ENCODE data around the gene COMP. TPM values are rescaled to one million over a fixed set of nuclear protein-coding genes. Genes with fewer than 3 reads are reported as not detected.

Gene COMP
- total and polyA plus RNA-seq, 8 donors: 0.23 to 47.7 (median 0.26) TPM; not detected in 3

DNA sequence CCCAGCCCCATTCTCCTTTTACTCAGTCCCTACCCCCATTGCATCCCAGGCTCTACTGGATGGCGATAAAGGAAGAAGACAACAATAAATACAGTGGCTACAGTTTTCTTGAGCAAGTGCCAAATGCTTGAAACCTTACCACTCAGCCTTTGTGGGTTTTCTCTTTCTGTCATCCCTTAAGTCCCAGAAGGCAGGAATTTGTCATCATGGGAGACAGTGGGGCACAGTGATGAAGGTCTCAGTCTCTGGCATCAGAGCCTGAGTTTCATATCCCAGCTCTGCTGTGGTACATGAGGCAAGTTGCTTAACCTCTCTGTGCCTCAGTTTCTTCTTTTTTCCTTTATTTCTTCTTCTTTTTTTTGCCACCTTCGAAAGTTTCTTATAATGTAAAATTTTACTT lies 5.1 kb upstream of the COMP start:
- Histone ChIP-seq H3K27me3 (peaks cover 10 to 92% of the 10 kb centered on the region in 2 donors), H3K36me3 (no peaks in the 10 kb centered on the region), H3K4me1 (no peaks in the 10 kb centered on the region), H3K27ac (no peak overlapping the region), H3K9me3 (no peaks in the 10 kb centered on the region), H3K4me3 (no peak overlapping the region)
- TF ChIP-seq, protein P1, sequence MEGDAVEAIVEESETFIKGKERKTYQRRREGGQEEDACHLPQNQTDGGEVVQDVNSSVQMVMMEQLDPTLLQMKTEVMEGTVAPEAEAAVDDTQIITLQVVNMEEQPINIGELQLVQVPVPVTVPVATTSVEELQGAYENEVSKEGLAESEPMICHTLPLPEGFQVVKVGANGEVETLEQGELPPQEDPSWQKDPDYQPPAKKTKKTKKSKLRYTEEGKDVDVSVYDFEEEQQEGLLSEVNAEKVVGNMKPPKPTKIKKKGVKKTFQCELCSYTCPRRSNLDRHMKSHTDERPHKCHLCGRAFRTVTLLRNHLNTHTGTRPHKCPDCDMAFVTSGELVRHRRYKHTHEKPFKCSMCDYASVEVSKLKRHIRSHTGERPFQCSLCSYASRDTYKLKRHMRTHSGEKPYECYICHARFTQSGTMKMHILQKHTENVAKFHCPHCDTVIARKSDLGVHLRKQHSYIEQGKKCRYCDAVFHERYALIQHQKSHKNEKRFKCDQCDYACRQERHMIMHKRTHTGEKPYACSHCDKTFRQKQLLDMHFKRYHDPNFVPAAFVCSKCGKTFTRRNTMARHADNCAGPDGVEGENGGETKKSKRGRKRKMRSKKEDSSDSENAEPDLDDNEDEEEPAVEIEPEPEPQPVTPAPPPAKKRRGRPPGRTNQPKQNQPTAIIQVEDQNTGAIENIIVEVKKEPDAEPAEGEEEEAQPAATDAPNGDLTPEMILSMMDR (IDR thresholded peaks at IDR 0.05): no peak
- ATAC-seq: no peak
- intact Hi-C loops (cut with DNase I): no loop called here
- no peak for DNase-seq

DNA sequence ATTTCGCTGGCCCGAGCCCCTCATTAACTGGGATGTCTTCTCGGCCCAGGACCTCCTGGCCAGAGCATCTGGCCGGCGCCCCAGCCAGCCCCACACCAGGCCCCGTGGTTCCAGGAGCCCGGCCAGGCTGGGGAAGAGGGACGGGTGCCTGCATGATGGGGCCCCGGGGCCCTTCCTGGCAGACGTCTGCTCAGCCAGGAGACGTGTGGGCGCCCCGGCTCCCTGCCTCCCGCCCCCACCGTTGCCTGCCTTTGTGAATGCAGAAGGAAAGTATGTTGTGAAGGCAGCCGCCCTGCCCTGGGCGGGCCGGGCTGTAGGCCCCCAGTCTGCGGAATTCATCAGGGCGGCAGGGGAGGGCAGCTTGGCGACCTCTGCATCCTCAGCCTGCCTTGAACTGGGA lies 4.4 kb upstream of the COMP start:
- ATAC-seq: peak; percentile 38
- H3K9me3 ChIP-seq: no peaks in the 10 kb centered on the region
- TF ChIP-seq, protein P1 (IDR thresholded peaks at IDR 0.05): no peak
- H3K4me1 ChIP-seq: peaks cover 0 to 5% of the 10 kb centered on the region in 2 donors
- peaks cover 17 to 92% of the 10 kb centered on the region in 2 donors for H3K27me3 ChIP-seq
- intact Hi-C loops (cut with DNase I): no loop called here
- DNase-seq: peak in 1 of 4 donors; percentile 67
- no peaks in the 10 kb centered on the region for H3K36me3 ChIP-seq
- no peak overlapping the region for H3K27ac ChIP-seq
- H3K4me3 ChIP-seq: no peak overlapping the region

DNA sequence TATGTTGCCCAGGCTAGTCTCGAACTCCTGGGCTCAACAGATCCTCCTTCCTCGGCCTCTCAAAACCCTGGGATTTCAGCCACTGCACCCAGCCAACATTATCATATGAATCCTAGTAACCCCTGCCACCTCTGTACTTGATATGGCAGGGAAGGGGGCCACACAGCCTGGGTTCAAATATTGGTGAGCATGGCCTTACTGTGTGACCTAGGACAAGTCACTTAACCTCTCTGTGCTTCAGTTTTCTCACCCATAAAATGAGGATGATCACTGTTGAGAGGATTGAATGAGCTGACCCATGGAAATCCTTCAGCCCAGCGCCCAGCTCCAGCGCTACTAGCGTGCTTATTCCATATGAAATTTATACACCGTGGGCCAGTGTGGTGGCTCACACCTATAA lies 3.6 kb upstream of the COMP start:
- H3K4me3 ChIP-seq: no peak overlapping the region
- ATAC-seq: no peak
- no peaks in the 10 kb centered on the region for H3K9me3 ChIP-seq
- no peak overlapping the region for H3K27ac ChIP-seq
- DNase-seq: no peak
- TF ChIP-seq, protein P1 (IDR thresholded peaks at IDR 0.05): no peak
- no peaks in the 10 kb centered on the region for H3K36me3 ChIP-seq
- peaks cover 8 to 14% of the 10 kb centered on the region in 2 donors for H3K4me1 ChIP-seq
- intact Hi-C loops (cut with DNase I): no loop called here
- H3K27me3 ChIP-seq: peaks cover 25 to 95% of the 10 kb centered on the region in 2 donors

DNA sequence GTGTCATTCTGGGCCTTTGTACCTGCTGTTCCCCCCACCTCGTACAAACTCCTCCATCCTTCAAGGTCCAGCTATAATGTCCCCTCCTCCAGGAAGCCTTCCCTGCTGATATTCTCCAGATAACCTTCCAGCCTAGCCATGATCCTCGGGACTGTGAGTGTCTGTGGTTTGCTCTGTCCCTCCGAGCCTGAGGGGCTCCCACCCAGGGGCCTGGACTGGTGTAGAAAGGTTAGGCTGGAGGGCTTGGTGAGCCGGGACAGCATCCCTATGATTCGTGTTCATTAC lies 2.9 kb upstream of the COMP start:
- Histone ChIP-seq H3K4me1 (peaks cover 15 to 21% of the 10 kb centered on the region in 2 donors), H3K36me3 (no peaks in the 10 kb centered on the region), H3K27ac (no peak overlapping the region), H3K27me3 (peaks cover 32 to 100% of the 10 kb centered on the region in 2 donors), H3K4me3 (no peak overlapping the region), H3K9me3 (no peaks in the 10 kb centered on the region)
- TF ChIP-seq, protein P1 (IDR thresholded peaks at IDR 0.05): no peak
- intact Hi-C loops (cut with DNase I): no loop called here
- DNase-seq (no peak), ATAC-seq (no peak)

DNA sequence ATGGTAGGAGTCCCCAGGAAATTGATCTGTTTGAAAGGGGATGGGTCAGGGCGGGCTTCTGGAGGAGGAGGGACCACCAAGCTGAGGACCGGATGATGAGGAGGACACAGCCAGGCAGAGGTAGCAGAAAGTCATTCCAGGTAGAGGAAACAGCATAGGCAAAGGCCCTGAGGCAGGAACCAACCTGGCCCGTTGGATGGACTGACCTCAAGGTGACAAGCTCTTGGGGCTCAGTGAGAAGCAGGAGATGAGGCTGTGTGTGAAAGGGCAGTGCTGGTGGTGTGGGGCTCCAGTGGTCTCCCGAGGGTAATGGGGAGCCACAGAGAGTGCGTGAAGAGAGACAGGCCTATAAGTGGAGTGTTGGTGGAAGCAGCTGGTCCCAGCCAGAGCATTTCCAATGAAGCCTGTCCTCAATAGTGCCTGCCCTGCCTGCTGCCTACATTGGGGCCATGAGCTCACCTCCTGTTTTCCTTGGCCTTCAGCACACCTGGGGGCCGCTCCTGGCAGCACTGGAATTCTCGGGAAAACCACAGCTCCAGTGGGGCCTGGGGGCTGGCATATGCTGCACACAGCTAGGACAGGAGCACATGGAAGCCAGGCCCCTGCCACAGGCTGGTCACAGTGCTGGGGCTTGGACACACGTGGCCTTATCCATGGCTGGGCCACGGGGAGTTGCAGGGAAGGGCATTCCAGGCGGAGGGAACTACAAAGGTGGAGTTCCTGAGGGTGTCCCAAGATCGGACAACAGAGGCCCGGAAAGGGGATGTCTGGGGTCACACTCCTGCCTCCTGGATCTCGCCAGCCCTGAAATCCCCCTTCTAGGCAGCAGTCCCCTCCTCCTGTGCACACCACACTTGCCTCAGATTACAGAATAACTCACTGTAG lies 2.3 kb upstream of the COMP start:
- intact Hi-C loops (cut with DNase I): no loop called here
- Histone ChIP-seq H3K27me3 (peaks cover 38 to 100% of the 10 kb centered on the region in 2 donors), H3K36me3 (no peaks in the 10 kb centered on the region), H3K4me3 (no peak overlapping the region), H3K4me1 (peaks cover 18 to 27% of the 10 kb centered on the region in 2 donors), H3K27ac (no peak overlapping the region), H3K9me3 (no peaks in the 10 kb centered on the region)
- no peak for ATAC-seq
- no peak for DNase-seq
- TF ChIP-seq, protein P1 (IDR thresholded peaks at IDR 0.05): no peak
